GM18526 (cell line): ENCODE results near the gene FAM47E.

Source experiments
- POLR2A ChIP-seq: IDR thresholded peaks from 3 replicates; pipeline ENCODE4 v1.6.1; 2011; ENCODE audit not compliant: insufficient read length; ENCODE audit errors: extremely low read depth

FAM47E gene

GRCh38 chr4:76214177-76214675, 37.3 kb upstream of the FAM47E start:
- no peak for TF ChIP-seq POLR2A

GRCh38 chr4:76215077-76215476, 36.4 kb upstream of the FAM47E start:
- TF ChIP-seq POLR2A = no peak

GRCh38 chr4:76216524-76216923, 35.0 kb upstream of the FAM47E start:
- no peak for TF ChIP-seq POLR2A

GRCh38 chr4:76216975-76217814, 34.3 kb upstream of the FAM47E start:
- TF ChIP-seq POLR2A = no peak

GRCh38 chr4:76219299-76220055, 32.0 kb upstream of the FAM47E start:
- TF ChIP-seq POLR2A = no peak

- no peak for TF ChIP-seq POLR2A
These were observed 27.4 kb upstream of the FAM47E start for GRCh38 chr4:76224171-76224570.

- TF ChIP-seq POLR2A = no peak
These were observed 25.1 kb upstream of the FAM47E start for GRCh38 chr4:76226418-76226817.

- no peak for TF ChIP-seq POLR2A
These were observed 18.8 kb upstream of the FAM47E start for GRCh38 chr4:76232681-76233080.

GRCh38 chr4:76233083-76233482, 18.4 kb upstream of the FAM47E start:
- TF ChIP-seq POLR2A = no peak

- no peak for TF ChIP-seq POLR2A
These were observed 18.0 kb upstream of the FAM47E start for GRCh38 chr4:76233529-76233928.

- no peak for TF ChIP-seq POLR2A
These were observed 17.4 kb upstream of the FAM47E start for GRCh38 chr4:76233967-76234678.

GRCh38 chr4:76234679-76235044, 16.9 kb upstream of the FAM47E start:
- no peak for TF ChIP-seq POLR2A

GRCh38 chr4:76235407-76235806, 16.1 kb upstream of the FAM47E start:
- TF ChIP-seq POLR2A = no peak

- TF ChIP-seq POLR2A = no peak
These were observed 15.6 kb upstream of the FAM47E start for GRCh38 chr4:76235915-76236314.

- no peak for TF ChIP-seq POLR2A
These were observed 13.3 kb upstream of the FAM47E start for GRCh38 chr4:76238236-76238635.

GRCh38 chr4:76238701-76239100, 12.8 kb upstream of the FAM47E start:
- TF ChIP-seq POLR2A = no peak
